Activated CD8-positive, alpha-beta T cell treated with anti-CD3 and anti-CD28 coated beads for 36 hours (primary cell): ENCODE data around the gene PTAR1. TPM values are rescaled to one million over a fixed set of nuclear protein-coding genes. Genes with fewer than 3 reads are reported as not detected.

ENCODE experiments used
- ATAC-seq: fragments of 200-7000 bp; cut with Tn5 transposase; one replicate; pipeline ENCODE4 v1.10.0; 2021; ENCODE audit warnings: mild to moderate bottlenecking, moderate library complexity
- CTCF ChIA-PET: fragments of 350-600 bp; sonication (Branson Sonifier 250); formaldehyde crosslinking; loops from one replicate; lab custom pipeline; 2021; ENCODE audit warnings: antibody characterized with exemption; lab: Charles Lee
- POLR2A ChIA-PET: fragments of 350-600 bp; sonication (Branson Sonifier 250); formaldehyde crosslinking; loops from one replicate; lab custom pipeline; 2021; ENCODE audit warnings: antibody characterized with exemption; lab: Charles Lee
- DNase-seq: peaks from one replicate; pipeline ENCODE4 v3.0.0-alpha.2; 2020
- H3K27ac Mint-ChIP-seq: one replicate; pipeline ENCODE4 v1.8.0; 2021; ENCODE audit warnings: mild to moderate bottlenecking, mixed read lengths
- H3K27me3 Mint-ChIP-seq: one replicate; pipeline ENCODE4 v1.8.0; 2021; ENCODE audit warnings: mixed read lengths
- H3K36me3 Mint-ChIP-seq: one replicate; pipeline ENCODE4 v1.8.0; 2021; ENCODE audit warnings: low read depth, mixed read lengths
- H3K4me1 Mint-ChIP-seq: one replicate; pipeline ENCODE4 v1.8.0; 2021; ENCODE audit warnings: low read depth, mixed read lengths
- H3K4me3 Mint-ChIP-seq: one replicate; pipeline ENCODE4 v1.8.0; 2021; ENCODE audit warnings: mild to moderate bottlenecking, moderate library complexity, mixed read lengths
- H3K9me3 Mint-ChIP-seq: one replicate; pipeline ENCODE4 v1.8.0; 2021; ENCODE audit warnings: mixed read lengths
- intact Hi-C: fragments of 100-400 bp; cut with micrococcal nuclease; formaldehyde crosslinking; loops from one replicate; pipeline ENCODE4 v1.10.0; 2022
- total RNA-seq, 2 experiments: library from RNA; stranded (reverse); gene quantifications; one replicate each; pipeline ENCODE4 v1.2.3, GENCODE V29; 2021
- TF ChIP-seq, protein P1 (sequence below): fragments of 200-600 bp; IDR thresholded peaks from one replicate; pipeline ENCODE4 v1.8.0; 2022; ENCODE audit warnings: antibody characterized with exemption, mild to moderate bottlenecking

The PTAR1 gene
- total RNA-seq, 2 experiments from 2014 or later: 38.2 to 42.7 TPM

DNA sequence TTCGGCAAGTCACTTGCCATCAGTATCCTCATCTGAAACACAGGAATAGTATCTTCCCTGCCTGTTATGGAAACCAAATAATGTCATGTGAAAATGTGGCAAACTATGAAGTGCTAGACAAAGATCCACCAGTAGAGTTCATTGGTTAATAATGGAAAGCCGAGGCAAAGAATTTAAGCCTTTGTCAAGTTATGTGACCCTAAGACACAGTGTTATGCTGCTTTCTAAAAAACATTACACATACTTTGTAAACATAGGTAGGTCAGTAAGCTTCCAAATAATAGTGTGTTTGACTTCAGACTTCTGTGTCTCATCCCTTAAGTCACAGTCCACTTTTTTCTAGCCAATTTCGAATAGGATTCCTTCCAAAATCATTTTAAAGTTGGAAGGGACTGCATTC is 6.0 kb downstream of the PTAR1 start:
- H3K27ac Mint-ChIP-seq: no peak overlapping the region
- ATAC-seq (no peak), DNase-seq (no peak)
- H3K27me3 Mint-ChIP-seq: no peaks in the 10 kb centered on the region
- TF ChIP-seq, protein P1, sequence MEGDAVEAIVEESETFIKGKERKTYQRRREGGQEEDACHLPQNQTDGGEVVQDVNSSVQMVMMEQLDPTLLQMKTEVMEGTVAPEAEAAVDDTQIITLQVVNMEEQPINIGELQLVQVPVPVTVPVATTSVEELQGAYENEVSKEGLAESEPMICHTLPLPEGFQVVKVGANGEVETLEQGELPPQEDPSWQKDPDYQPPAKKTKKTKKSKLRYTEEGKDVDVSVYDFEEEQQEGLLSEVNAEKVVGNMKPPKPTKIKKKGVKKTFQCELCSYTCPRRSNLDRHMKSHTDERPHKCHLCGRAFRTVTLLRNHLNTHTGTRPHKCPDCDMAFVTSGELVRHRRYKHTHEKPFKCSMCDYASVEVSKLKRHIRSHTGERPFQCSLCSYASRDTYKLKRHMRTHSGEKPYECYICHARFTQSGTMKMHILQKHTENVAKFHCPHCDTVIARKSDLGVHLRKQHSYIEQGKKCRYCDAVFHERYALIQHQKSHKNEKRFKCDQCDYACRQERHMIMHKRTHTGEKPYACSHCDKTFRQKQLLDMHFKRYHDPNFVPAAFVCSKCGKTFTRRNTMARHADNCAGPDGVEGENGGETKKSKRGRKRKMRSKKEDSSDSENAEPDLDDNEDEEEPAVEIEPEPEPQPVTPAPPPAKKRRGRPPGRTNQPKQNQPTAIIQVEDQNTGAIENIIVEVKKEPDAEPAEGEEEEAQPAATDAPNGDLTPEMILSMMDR: no peak
- ChIA-PET CTCF (interaction anchor here (1.1 kb wide), 1 partner anchor 81 kb away, joined by 3 read pairs; no protein-coding TSS in a partner anchor), POLR2A (no interaction called here)
- intact Hi-C loops: loop anchor here (10.0 kb wide), 1 partner anchor 79 kb away; the partner anchor contains the start of gene APBA1
- no peak overlapping the region for H3K4me3 Mint-ChIP-seq
- no peaks in the 10 kb centered on the region for H3K9me3 Mint-ChIP-seq
- peaks cover 28% of the 10 kb centered on the region for H3K36me3 Mint-ChIP-seq
- H3K4me1 Mint-ChIP-seq: peaks cover 50% of the 10 kb centered on the region

DNA sequence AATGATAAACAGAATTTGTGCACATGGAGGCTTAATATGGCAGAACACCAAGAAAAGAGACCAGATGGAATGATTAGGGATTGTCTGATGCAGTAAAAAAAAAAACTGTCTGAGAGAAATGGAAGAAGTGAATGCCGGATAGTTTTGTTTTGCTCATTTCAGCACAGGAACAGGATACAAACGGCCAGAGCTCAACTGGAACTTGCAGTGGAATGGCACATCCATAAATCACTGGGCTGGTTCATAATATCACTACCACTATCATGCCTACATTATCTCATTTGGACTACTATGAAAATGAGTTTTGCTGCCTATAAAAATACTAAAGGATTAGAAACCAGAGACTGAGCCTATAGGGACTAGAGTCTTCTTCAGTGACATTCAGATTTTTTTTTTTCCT is 9.7 kb downstream of the PTAR1 start:
- DNase-seq (no peak), ATAC-seq (no peak)
- H3K27me3 Mint-ChIP-seq: no peaks in the 10 kb centered on the region
- no peaks in the 10 kb centered on the region for H3K9me3 Mint-ChIP-seq
- POLR2A ChIA-PET: no interaction called here
- H3K27ac Mint-ChIP-seq: no peak overlapping the region
- intact Hi-C loops: loop anchor here (10.0 kb wide), 1 partner anchor 75 kb away; the partner anchor contains the start of gene APBA1
- peaks cover 45% of the 10 kb centered on the region for H3K4me1 Mint-ChIP-seq
- TF ChIP-seq, protein P1: no peak
- CTCF ChIA-PET: no interaction called here
- H3K4me3 Mint-ChIP-seq: no peak overlapping the region
- peaks cover 39% of the 10 kb centered on the region for H3K36me3 Mint-ChIP-seq

DNA sequence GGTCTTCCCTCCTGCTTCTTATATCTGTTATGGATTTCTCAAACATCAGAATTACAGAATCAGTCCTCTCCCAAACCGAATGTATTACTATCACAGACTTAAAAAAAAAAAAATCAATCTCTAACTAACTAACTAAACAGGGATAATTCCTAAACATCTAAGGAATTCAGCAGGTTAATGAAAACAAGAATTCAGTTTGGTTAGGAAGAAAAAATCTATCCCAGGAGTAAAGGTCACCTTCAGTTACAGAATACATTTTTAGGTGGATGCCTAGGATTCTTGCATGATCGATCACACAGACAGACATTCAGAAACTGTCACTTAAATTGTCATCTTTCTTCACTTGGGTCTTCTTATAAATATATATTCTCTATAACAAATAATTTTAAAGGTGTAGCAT is 11.5 kb downstream of the PTAR1 start:
- DNase-seq (no peak), ATAC-seq (no peak)
- Mint-ChIP-seq H3K36me3 (peaks cover 47% of the 10 kb centered on the region), H3K27ac (no peak overlapping the region), H3K4me1 (peaks cover 43% of the 10 kb centered on the region), H3K4me3 (no peak overlapping the region), H3K9me3 (no peaks in the 10 kb centered on the region), H3K27me3 (no peaks in the 10 kb centered on the region)
- intact Hi-C loops: loop anchor here (10.0 kb wide), 1 partner anchor 126 kb away; no protein-coding TSS in a partner anchor
- ChIA-PET CTCF (interaction anchor here (0.9 kb wide), 2 partner anchors 14 to 75 kb away, joined by 3 to 4 read pairs; no protein-coding TSS in a partner anchor), POLR2A (interaction anchor here (1.0 to 1.1 kb wide), 2 partner anchors 10 to 73 kb away, joined by 3 read pairs; no protein-coding TSS in a partner anchor)
- TF ChIP-seq, protein P1: no peak

DNA sequence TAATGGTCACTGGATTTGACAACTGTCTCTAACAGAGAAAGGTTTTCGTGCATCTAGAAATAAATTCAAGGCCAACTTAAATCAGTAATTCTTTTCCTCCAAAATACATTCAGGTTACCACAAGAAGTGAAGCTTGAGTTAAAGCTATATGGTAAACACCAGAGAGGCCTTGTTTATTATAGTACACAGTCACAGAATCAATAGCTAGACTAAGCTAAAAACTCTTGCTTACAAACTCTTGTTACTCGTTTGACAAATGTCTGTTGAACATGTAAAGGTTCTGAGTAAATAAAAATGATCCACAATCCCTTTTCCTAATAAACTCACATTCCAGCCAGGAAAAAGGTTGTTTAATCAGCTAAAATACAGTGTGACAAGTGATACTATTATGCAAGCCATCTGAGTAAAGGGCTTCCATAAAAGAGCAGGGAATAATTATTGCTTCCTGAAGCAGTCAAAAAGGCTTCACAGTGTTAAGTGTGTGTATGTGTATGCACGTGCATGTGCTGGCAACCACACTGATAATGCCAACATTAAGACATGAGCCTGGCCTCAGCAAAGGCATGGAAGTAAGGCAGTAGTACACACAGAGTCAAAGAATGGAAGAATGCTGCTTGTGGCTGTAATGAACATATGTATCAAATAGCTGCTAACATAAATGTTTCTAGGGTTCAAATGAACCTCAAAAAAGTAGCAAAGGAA is 12.8 kb downstream of the PTAR1 start:
- ChIA-PET POLR2A (interaction anchor here (1.0 kb wide), 1 partner anchor 12 kb away, joined by 3 read pairs; no protein-coding TSS in a partner anchor), CTCF (interaction anchor here (0.9 to 1.6 kb wide), 3 partner anchors 12 to 34 kb away, joined by 3 to 4 read pairs (median 3); no protein-coding TSS in a partner anchor)
- H3K4me1 Mint-ChIP-seq: peaks cover 39% of the 10 kb centered on the region
- ATAC-seq (no peak), DNase-seq (no peak)
- H3K36me3 Mint-ChIP-seq: peaks cover 48% of the 10 kb centered on the region
- TF ChIP-seq, protein P1: no peak
- no peaks in the 10 kb centered on the region for H3K27me3 Mint-ChIP-seq
- H3K4me3 Mint-ChIP-seq: no peak overlapping the region
- H3K9me3 Mint-ChIP-seq: no peaks in the 10 kb centered on the region
- H3K27ac Mint-ChIP-seq: no peak overlapping the region
- intact Hi-C loops: loop anchor here (10.0 kb wide), 1 partner anchor 128 kb away; no protein-coding TSS in a partner anchor
